ENCODE data around the gene SORCS2.

SORCS2 gene

DNA sequence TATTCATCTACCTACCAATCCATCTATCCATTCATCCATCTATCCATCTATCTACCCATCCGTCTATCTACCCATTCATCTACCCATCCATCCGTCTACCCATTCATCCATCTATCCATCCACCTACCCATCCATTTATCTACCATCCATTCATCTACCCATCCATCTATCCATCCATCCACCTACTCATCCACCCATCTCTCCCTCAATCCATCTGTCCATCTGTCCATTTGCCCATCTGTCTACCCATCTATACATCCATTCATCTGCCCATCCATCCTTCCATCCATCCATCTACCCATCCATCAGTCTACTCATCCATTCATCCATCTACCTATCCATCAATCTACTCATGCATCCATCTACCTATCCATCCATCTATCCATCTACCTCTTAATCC, 369.2 kb downstream of the SORCS2 start:
- DNase-seq (ENCODE audit: low read depth) = no peak
- no peak overlapping the region for H3K4me3 ChIP-seq (ENCODE audit: low read depth, low read length)
- TF ChIP-seq, protein P1, sequence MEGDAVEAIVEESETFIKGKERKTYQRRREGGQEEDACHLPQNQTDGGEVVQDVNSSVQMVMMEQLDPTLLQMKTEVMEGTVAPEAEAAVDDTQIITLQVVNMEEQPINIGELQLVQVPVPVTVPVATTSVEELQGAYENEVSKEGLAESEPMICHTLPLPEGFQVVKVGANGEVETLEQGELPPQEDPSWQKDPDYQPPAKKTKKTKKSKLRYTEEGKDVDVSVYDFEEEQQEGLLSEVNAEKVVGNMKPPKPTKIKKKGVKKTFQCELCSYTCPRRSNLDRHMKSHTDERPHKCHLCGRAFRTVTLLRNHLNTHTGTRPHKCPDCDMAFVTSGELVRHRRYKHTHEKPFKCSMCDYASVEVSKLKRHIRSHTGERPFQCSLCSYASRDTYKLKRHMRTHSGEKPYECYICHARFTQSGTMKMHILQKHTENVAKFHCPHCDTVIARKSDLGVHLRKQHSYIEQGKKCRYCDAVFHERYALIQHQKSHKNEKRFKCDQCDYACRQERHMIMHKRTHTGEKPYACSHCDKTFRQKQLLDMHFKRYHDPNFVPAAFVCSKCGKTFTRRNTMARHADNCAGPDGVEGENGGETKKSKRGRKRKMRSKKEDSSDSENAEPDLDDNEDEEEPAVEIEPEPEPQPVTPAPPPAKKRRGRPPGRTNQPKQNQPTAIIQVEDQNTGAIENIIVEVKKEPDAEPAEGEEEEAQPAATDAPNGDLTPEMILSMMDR (conservative IDR thresholded peaks at IDR 0.05; ENCODE audit: low read depth, low read length) = no peak

DNA sequence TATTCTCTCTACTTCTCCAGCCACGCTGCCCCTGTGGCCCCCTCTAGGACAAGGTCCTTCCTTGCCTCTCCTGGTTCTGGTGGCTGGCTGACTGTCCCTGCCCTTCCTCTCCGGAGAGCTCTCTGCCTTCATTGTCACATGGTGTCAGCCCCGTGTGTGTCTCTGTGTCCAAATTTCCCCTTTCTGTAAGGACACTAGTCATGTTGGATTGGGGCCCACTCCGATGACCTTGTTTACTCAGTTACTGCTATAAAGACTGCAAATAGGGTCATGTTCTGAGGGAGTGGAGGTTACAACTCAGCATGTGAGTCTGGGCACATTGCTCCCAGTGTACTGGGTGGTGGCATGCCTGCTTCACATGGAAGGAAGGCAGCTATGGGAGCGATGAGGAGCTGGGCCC, 371.9 kb downstream of the SORCS2 start:
- no peak for DNase-seq (ENCODE audit: low read depth)
- no peak overlapping the region for H3K4me3 ChIP-seq (ENCODE audit: low read depth, low read length)
- TF ChIP-seq, protein P1 (conservative IDR thresholded peaks at IDR 0.05; ENCODE audit: low read depth, low read length) = no peak

DNA sequence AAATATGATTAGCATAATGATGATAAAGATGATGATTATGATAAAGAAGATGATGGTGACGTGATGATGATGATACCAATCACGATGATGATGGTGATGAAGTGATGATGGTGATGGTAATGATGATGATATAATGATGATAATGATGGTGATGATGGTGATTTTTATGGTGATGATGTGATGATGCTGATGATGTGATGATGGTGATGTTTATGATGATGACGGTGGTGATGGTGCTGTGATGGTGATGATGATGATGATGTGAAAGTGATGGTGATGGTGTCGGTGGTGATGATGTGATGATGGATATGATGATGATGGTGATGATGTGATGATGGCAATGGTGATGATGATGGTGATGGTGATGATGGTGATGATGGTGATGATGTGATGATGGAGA, 373.1 kb downstream of the SORCS2 start:
- no peak overlapping the region for H3K4me3 ChIP-seq (ENCODE audit: low read depth, low read length)
- no peak for DNase-seq (ENCODE audit: low read depth)
- TF ChIP-seq, protein P1 (conservative IDR thresholded peaks at IDR 0.05; ENCODE audit: low read depth, low read length) = no peak

DNA sequence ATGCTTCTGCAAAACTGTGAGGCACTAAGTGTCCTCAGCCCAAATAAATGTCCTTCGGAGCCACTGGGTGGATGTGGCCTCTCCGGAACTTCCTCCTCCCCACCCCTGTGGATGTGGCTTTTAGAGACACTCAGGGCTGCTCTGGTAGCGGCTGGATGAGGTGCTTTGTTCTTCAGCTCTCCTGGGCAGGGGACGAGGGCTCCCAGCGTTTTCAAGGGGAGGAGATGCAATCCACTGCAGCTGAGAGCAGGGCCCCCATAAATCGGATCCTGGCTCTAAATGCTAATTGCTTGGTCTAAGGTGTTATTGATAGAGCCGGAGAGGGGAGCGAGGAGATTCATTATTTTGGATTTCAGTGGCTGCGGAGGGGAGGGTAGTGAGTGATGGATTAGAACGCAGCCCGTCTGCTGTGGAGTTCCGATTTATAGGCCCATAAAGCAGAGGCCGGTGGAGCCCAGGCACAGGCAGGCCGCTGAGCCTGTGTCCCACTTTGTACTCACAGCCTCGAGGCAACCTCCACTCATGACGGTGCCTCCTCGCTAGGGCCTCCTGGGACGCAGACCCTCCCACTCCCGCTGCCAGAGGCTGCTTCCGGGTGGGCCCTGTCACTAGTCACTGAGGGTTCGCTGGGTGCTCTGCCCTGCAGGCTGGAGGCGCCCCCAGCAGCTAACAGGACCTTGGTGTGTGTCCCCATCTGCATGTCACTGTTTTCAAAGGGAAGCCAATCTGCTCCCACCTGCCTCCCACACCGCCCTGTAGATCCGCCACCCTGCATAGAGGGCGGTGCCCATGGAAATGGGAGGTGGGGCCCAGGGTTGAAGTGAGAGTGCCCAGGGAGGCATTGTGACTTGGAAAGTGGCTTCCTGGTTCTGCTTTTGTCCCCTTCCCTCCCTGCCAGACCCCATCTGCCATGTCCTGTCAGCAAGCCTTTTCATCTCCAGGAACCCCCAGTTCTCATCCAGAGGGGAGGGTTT, 377.8 kb downstream of the SORCS2 start:
- no peak for DNase-seq (ENCODE audit: low read depth)
- H3K4me3 ChIP-seq (ENCODE audit: low read depth, low read length) = no peak overlapping the region
- TF ChIP-seq, protein P1 (conservative IDR thresholded peaks at IDR 0.05; ENCODE audit: low read depth, low read length) = no peak

DNA sequence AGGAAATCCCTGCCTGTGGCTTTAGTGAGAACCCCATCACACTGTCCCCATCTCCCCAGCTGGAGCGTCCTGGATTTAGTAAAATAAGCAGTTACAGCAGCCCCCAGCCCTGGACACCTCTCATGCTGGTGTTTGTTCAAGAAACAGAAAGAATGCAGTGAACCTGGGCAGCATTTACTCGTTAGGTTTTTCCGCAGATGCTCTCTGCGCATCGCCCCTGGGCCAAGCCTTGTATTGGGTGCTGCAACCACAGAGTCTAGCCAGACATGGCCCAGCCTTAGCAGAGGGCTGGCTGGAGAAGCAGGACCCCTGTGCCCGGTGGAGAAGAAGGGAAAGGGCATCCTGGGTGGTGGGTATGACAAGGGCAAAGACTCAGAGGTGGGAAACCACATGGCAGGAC, 378.7 kb downstream of the SORCS2 start:
- no peak overlapping the region for H3K4me3 ChIP-seq (ENCODE audit: low read depth, low read length)
- DNase-seq (ENCODE audit: low read depth) = no peak
- TF ChIP-seq, protein P1 (conservative IDR thresholded peaks at IDR 0.05; ENCODE audit: low read depth, low read length) = no peak

DNA sequence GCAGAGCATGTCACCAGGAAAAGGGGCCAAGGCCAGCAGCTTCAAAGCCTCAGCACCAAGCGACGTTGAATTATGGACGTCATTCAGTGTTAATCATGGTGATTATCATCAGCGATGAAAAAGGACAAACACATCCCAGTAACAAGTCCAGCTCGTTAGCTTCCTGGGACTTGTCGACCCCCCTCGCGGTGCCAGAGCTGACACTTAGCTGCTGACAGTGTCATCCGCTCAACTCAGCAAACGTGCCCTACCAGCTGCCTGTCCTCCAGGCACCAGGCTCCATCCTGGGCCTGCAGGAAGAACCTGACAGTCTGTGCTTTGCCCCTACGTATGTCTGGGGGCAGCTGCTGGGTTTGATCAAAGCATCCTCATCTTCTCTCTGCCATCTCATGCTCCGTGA, 379.4 kb downstream of the SORCS2 start:
- no peak for DNase-seq (ENCODE audit: low read depth)
- H3K4me3 ChIP-seq (ENCODE audit: low read depth, low read length) = no peak overlapping the region
- TF ChIP-seq, protein P1 (conservative IDR thresholded peaks at IDR 0.05; ENCODE audit: low read depth, low read length) = no peak

DNA sequence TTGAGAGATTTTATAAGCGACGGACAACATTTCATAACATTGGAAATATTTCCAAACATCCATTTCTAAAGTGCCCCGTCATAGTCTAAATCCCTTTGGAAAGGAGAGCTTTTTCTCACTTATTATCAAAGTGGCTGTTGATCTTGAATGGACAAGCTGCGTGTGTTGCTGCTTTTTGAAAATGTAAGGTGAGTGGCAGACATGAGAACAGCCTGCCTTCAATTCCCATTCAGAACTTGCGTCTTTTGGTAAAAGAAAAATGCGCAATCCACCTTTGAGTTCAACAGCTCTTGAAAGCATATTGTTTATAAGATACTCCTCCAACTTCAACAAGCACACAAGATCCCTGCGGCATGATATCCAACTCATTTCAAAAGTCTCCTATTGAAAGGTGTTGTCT, 380.6 kb downstream of the SORCS2 start:
- no peak overlapping the region for H3K4me3 ChIP-seq (ENCODE audit: low read depth, low read length)
- TF ChIP-seq, protein P1 (conservative IDR thresholded peaks at IDR 0.05; ENCODE audit: low read depth, low read length) = no peak
- DNase-seq (ENCODE audit: low read depth) = no peak

Measured in choroid plexus epithelial cell (primary cell).